OCI-LY3 (cell line): ENCODE results near the gene ZNF488.

Experiments
- EZH2phosphoT487 ChIP-seq: fragments of 200-600 bp; shearing (Covaris generic); IDR thresholded peaks from 2 replicates; pipeline ENCODE4 v1.6.1; 2018; ENCODE audit warnings: antibody characterized with exemption, mixed run types, low read depth
- TF ChIP-seq, protein P1 (sequence below): fragments of 200-600, 300-600 bp; sonication (generic); IDR thresholded peaks from 2 replicates; pipeline ENCODE4 v1.5.1; 2014; ENCODE audit warnings: antibody characterized with exemption, low read length, low read depth

GRCh38 chr10:47346581-47347302 lies 37.4 kb downstream of the ZNF488 start:
- TF ChIP-seq, protein P1, sequence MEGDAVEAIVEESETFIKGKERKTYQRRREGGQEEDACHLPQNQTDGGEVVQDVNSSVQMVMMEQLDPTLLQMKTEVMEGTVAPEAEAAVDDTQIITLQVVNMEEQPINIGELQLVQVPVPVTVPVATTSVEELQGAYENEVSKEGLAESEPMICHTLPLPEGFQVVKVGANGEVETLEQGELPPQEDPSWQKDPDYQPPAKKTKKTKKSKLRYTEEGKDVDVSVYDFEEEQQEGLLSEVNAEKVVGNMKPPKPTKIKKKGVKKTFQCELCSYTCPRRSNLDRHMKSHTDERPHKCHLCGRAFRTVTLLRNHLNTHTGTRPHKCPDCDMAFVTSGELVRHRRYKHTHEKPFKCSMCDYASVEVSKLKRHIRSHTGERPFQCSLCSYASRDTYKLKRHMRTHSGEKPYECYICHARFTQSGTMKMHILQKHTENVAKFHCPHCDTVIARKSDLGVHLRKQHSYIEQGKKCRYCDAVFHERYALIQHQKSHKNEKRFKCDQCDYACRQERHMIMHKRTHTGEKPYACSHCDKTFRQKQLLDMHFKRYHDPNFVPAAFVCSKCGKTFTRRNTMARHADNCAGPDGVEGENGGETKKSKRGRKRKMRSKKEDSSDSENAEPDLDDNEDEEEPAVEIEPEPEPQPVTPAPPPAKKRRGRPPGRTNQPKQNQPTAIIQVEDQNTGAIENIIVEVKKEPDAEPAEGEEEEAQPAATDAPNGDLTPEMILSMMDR, result no peak
- no peak for TF ChIP-seq EZH2phosphoT487
